ENCODE measurements around the gene SCAMP5.

The SCAMP5 gene, protein sequence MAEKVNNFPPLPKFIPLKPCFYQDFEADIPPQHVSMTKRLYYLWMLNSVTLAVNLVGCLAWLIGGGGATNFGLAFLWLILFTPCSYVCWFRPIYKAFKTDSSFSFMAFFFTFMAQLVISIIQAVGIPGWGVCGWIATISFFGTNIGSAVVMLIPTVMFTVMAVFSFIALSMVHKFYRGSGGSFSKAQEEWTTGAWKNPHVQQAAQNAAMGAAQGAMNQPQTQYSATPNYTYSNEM

GRCh38 chr15:74995182-74995778 lies at the start of gene SCAMP5:
SCAMP5 (plus strand) TSS chr15:74995563; CDS start chr15:75011840, 16,277 bp downstream.
- Mint-ChIP-seq H3K4me1 (ENCODE audit: low read depth) (peaks cover 12% of the 10 kb centered on the region), H3K9me3 (ENCODE audit: low read depth) (no peaks in the 10 kb centered on the region), H3K4me3 (peak within 1 kb of the TSS; percentile 85), H3K27ac (no peak within 1 kb of the TSS), H3K27me3 (peaks cover 20% of the 10 kb centered on the region), H3K36me3 (peaks cover 2% of the 10 kb centered on the region)

- no peaks in the 10 kb centered on the region for H3K27me3 Mint-ChIP-seq
- H3K4me1 Mint-ChIP-seq (ENCODE audit: low read depth), result peaks cover 8% of the 10 kb centered on the region
- H3K36me3 Mint-ChIP-seq, result no peaks in the 10 kb centered on the region
- no peaks in the 10 kb centered on the region for H3K9me3 Mint-ChIP-seq (ENCODE audit: low read depth)
- H3K27ac Mint-ChIP-seq, result no peak overlapping the region
- H3K4me3 Mint-ChIP-seq, result no peak overlapping the region
Measured at GRCh38 chr15:74950078-74950908, 45.1 kb upstream of the SCAMP5 start.

- H3K27me3 Mint-ChIP-seq, result no peaks in the 10 kb centered on the region
- H3K4me3 Mint-ChIP-seq, result no peak overlapping the region
- H3K4me1 Mint-ChIP-seq (ENCODE audit: low read depth), result peaks cover 11% of the 10 kb centered on the region
- H3K27ac Mint-ChIP-seq, result no peak overlapping the region
- no peaks in the 10 kb centered on the region for H3K36me3 Mint-ChIP-seq
- no peaks in the 10 kb centered on the region for H3K9me3 Mint-ChIP-seq (ENCODE audit: low read depth)
Measured at GRCh38 chr15:74951006-74951405, 44.4 kb upstream of the SCAMP5 start.

- peaks cover 2% of the 10 kb centered on the region for H3K27me3 Mint-ChIP-seq
- no peaks in the 10 kb centered on the region for H3K9me3 Mint-ChIP-seq (ENCODE audit: low read depth)
- peak overlapping the region; percentile 78 for H3K4me3 Mint-ChIP-seq
- H3K27ac Mint-ChIP-seq, result no peak overlapping the region
- H3K36me3 Mint-ChIP-seq, result no peaks in the 10 kb centered on the region
- peaks cover 24% of the 10 kb centered on the region for H3K4me1 Mint-ChIP-seq (ENCODE audit: low read depth)
Measured at GRCh38 chr15:74954515-74954914, 40.8 kb upstream of the SCAMP5 start.

DNA sequence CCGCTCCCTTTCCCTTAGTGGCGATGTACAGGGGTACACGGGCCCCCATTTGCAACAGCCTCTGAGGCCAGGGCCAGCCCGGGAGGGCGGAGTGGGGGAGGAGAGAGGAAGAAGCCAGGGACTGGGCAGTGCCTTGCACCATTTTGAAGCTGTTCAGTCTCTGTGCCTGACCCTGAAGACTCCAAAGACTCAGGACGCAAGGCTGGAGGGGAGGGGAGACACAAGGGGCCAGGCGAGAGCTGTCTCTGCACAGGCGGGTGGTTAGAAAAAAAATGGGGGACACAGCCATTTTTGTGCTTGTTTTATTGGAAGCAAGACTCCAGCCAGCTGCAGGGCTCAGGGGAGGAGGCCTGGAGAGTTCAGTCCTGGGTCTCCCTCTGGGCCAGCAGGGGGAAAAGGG lies 40.3 kb upstream of the SCAMP5 start:
- no peak overlapping the region for H3K27ac Mint-ChIP-seq
- peaks cover 25% of the 10 kb centered on the region for H3K4me1 Mint-ChIP-seq (ENCODE audit: low read depth)
- no peaks in the 10 kb centered on the region for H3K36me3 Mint-ChIP-seq
- H3K9me3 Mint-ChIP-seq (ENCODE audit: low read depth), result no peaks in the 10 kb centered on the region
- peak overlapping the region; percentile 78 for H3K4me3 Mint-ChIP-seq
- peaks cover 2% of the 10 kb centered on the region for H3K27me3 Mint-ChIP-seq

- Mint-ChIP-seq H3K4me1 (ENCODE audit: low read depth) (peaks cover 25% of the 10 kb centered on the region), H3K27ac (peak overlapping the region; percentile 28), H3K27me3 (peaks cover 4% of the 10 kb centered on the region), H3K4me3 (peak overlapping the region; percentile 78), H3K36me3 (no peaks in the 10 kb centered on the region), H3K9me3 (ENCODE audit: low read depth) (no peaks in the 10 kb centered on the region)
Measured at GRCh38 chr15:74955796-74956647, 39.3 kb upstream of the SCAMP5 start.

GRCh38 chr15:74956648-74957475 lies 38.5 kb upstream of the SCAMP5 start, which contains the start of gene RPP25:
RPP25 (minus strand) TSS chr15:74956772; CDS start chr15:74956583, 189 bp downstream.
- H3K4me1 Mint-ChIP-seq (ENCODE audit: low read depth), result peaks cover 31% of the 10 kb centered on the region
- H3K36me3 Mint-ChIP-seq, result no peaks in the 10 kb centered on the region
- H3K4me3 Mint-ChIP-seq, result peak within 1 kb of the TSS; percentile 78
- H3K27me3 Mint-ChIP-seq, result peaks cover 7% of the 10 kb centered on the region
- no peaks in the 10 kb centered on the region for H3K9me3 Mint-ChIP-seq (ENCODE audit: low read depth)
- H3K27ac Mint-ChIP-seq, result peak within 1 kb of the TSS; percentile 28

DNA sequence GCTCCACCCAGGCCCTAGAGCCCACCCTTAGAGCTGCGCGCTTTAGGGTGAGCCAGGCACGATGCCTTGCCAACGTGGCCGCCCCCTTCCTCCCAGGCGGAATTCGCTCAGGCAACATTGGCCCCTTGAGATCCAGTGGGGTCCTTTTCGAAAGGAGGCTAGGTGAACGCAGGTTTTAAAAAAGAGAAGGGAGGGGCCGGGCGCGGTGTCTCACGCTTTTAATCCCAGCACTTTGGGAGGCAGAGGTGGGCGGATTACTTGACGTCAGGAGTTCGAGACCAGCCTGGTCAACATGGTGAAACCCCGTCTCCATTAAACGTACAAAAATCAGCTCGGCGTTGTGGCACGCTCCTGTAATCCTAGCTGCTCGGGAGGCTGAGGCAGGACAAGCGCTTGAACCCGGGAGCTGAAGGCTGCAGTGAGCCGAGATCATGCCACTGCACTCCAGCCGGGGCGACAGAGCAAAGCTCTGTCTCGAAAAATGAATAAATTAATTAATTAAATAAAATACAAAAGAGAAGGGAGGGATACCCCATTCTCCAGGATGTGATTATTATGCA lies 37.8 kb upstream of the SCAMP5 start:
- H3K9me3 Mint-ChIP-seq (ENCODE audit: low read depth), result no peaks in the 10 kb centered on the region
- peaks cover 31% of the 10 kb centered on the region for H3K4me1 Mint-ChIP-seq (ENCODE audit: low read depth)
- peak overlapping the region; percentile 74 for H3K4me3 Mint-ChIP-seq
- peaks cover 7% of the 10 kb centered on the region for H3K27me3 Mint-ChIP-seq
- H3K27ac Mint-ChIP-seq, result no peak overlapping the region
- no peaks in the 10 kb centered on the region for H3K36me3 Mint-ChIP-seq

DNA sequence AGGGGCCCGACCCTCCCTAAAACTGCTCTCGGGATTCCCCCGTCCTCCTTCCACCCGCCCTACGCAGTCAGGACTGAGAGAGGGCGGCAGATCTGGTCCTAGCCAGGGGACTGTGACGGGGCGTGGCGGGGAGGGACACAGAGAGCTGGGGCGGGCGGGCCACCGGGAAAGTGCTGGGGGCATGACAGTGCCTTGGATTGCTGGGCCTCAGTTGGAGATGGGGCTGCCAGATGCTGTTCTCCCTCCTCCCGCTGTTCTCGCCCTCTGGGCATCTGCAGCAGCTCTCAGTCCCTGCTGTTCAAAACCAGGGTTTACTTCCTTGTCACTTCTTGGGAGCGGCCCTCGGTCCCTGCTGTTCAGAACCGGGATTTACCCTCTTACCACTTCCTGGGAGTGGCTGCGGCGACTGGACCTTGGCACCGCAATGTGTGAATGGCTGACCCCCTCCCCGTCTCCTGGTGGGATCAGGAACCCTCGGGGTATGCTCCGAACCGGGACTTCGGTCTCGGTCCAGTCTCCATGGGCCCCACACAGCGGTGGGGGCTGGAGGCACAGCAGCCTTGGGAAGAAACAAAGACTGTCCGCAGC lies 36.9 kb upstream of the SCAMP5 start:
- Mint-ChIP-seq H3K27me3 (peaks cover 7% of the 10 kb centered on the region), H3K36me3 (no peaks in the 10 kb centered on the region), H3K9me3 (ENCODE audit: low read depth) (no peaks in the 10 kb centered on the region), H3K27ac (no peak overlapping the region), H3K4me1 (ENCODE audit: low read depth) (peaks cover 31% of the 10 kb centered on the region), H3K4me3 (peak overlapping the region; percentile 74)

GRCh38 chr15:74958908-74959585 lies 36.3 kb upstream of the SCAMP5 start:
- peak overlapping the region; percentile 14 for H3K4me3 Mint-ChIP-seq
- H3K4me1 Mint-ChIP-seq (ENCODE audit: low read depth), result peaks cover 29% of the 10 kb centered on the region
- H3K27ac Mint-ChIP-seq, result no peak overlapping the region
- H3K36me3 Mint-ChIP-seq, result no peaks in the 10 kb centered on the region
- no peaks in the 10 kb centered on the region for H3K9me3 Mint-ChIP-seq (ENCODE audit: low read depth)
- peaks cover 7% of the 10 kb centered on the region for H3K27me3 Mint-ChIP-seq

DNA sequence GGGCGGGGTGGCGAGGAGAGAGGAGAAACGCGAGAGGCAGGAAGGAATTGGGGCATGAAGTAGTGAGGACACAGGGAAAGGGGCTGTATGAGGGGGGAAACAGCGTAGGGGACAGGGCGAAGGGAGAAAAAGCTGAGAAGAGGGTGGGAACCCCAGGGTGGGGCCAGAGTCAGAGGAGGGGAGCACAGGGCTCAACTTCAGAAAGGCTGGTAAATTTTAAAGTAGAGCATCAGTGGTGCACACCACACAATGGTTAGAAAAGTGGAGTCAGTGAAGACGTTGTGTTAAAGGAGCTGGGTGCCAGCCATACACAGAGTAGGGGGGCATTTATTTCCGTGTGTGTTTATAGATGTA lies 35.8 kb upstream of the SCAMP5 start:
- no peaks in the 10 kb centered on the region for H3K36me3 Mint-ChIP-seq
- H3K9me3 Mint-ChIP-seq (ENCODE audit: low read depth), result no peaks in the 10 kb centered on the region
- H3K27me3 Mint-ChIP-seq, result peaks cover 7% of the 10 kb centered on the region
- H3K4me3 Mint-ChIP-seq, result no peak overlapping the region
- peaks cover 28% of the 10 kb centered on the region for H3K4me1 Mint-ChIP-seq (ENCODE audit: low read depth)
- no peak overlapping the region for H3K27ac Mint-ChIP-seq

- H3K27ac Mint-ChIP-seq, result no peak overlapping the region
- H3K4me3 Mint-ChIP-seq, result no peak overlapping the region
- H3K36me3 Mint-ChIP-seq, result no peaks in the 10 kb centered on the region
- H3K27me3 Mint-ChIP-seq, result peaks cover 7% of the 10 kb centered on the region
- peaks cover 26% of the 10 kb centered on the region for H3K4me1 Mint-ChIP-seq (ENCODE audit: low read depth)
- H3K9me3 Mint-ChIP-seq (ENCODE audit: low read depth), result no peaks in the 10 kb centered on the region
Measured at GRCh38 chr15:74960286-74960685, 35.1 kb upstream of the SCAMP5 start.

DNA sequence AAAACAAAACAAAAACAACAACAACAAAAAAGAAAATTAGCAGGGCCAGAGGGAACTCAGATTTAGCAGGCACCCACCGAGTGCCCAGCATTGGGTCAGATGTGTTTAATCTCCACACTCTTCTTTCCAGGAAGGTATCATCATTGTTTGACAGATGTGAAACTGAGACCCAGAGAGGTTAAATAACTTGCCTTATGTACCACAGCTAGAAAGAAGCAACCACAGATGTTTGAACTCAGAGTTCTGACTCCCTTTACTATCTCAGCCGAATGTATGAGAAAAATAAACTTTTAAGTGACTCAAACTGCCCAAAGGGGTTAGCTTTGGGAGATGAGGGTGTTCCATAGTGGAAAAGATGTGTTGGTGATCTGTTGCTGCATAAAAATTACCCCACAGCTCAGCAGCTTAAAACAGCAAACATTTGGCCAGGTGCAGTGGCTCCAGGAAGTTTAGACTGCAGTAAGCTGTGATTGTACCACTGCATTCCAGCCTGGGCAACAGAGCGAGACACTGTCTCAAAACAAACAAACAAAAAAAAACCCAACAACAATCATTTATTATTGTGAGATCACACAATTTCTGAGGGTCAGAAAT lies 34.3 kb upstream of the SCAMP5 start:
- H3K27me3 Mint-ChIP-seq, result peaks cover 7% of the 10 kb centered on the region
- no peak overlapping the region for H3K4me3 Mint-ChIP-seq
- peaks cover 23% of the 10 kb centered on the region for H3K4me1 Mint-ChIP-seq (ENCODE audit: low read depth)
- no peaks in the 10 kb centered on the region for H3K9me3 Mint-ChIP-seq (ENCODE audit: low read depth)
- H3K27ac Mint-ChIP-seq, result peak overlapping the region; percentile 71
- H3K36me3 Mint-ChIP-seq, result no peaks in the 10 kb centered on the region

Data from activated naive CD8-positive, alpha-beta T cell (primary cell).